ENCODE results near the gene DALRD3. TPM values are rescaled to one million over a fixed set of nuclear protein-coding genes. Genes with fewer than 3 reads are reported as not detected.

Gene DALRD3
- total RNA-seq, 1 experiment from 2014 or later, result 42.5 TPM

DNA sequence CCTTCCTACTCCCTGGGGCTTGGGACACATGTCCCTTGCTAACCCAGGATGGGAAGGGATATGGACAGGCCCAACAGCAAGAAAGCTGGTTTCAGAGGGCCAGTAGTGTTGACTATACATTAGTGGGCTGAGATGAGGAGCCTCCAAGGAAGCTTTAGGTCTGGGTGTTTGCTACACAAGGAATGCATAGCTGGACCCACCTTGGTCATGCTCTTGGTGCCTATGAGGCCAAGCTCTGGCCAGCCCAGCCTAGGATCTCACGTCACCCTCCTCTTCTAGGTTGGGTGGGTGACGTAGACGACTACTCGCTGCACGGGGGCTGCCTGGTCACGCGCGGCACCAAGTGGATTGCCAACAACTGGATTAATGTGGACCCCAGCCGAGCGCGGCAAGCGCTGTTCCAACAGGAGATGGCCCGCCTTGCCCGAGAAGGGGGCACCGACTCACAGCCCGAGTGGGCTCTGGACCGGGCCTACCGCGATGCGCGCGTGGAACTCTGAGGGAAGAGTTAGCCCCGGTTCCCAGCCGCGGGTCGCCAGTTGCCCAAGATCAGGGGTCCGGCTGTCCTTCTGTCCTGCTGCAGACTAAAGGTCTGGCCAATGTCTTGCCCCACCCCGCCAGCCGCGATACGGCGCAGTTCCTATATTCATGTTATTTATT lies 11.8 kb downstream of the DALRD3 start:
- no peak for DNase-seq (ENCODE audit: low read depth)

DNA sequence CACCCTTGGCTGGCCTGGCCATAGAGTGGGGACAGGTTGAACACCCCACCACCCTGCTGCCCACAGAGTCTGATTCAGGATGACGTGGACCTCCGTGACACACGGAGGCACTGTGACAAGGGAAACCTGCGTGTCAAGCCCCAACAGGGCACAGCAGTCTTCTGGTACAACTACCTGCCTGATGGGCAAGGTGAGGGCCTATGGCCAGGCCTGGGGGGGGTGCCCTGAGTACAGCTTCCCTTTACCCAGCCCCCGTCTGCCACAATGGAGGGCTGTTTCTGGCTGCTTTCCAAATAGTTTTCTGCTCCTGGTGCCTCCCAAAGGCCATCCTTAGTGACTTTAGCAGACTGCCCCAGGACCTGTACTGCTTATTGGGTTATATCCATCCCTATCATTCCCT lies 12.4 kb downstream of the DALRD3 start:
- DNase-seq (ENCODE audit: low read depth), result no peak

DNA sequence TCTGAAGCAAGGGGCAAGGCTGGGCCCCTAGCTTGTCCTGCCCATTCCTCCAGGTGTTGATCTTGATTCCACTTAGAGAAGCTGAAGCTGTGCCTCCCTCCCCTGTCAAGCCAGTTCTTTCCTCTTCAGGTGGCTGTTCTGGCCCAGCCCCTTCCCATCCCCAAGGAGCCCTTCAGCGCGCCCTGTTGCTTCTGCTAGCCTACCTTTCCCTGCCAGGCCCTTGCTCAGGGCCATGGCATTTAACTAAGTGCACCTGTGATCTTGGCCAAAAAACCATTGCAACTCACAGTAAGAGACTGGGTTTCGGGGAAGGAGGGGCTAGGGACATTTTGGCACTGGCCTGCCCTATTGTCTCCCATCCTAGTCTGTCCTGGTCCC lies 13.1 kb downstream of the DALRD3 start:
- DNase-seq (ENCODE audit: low read depth), result no peak

DNA sequence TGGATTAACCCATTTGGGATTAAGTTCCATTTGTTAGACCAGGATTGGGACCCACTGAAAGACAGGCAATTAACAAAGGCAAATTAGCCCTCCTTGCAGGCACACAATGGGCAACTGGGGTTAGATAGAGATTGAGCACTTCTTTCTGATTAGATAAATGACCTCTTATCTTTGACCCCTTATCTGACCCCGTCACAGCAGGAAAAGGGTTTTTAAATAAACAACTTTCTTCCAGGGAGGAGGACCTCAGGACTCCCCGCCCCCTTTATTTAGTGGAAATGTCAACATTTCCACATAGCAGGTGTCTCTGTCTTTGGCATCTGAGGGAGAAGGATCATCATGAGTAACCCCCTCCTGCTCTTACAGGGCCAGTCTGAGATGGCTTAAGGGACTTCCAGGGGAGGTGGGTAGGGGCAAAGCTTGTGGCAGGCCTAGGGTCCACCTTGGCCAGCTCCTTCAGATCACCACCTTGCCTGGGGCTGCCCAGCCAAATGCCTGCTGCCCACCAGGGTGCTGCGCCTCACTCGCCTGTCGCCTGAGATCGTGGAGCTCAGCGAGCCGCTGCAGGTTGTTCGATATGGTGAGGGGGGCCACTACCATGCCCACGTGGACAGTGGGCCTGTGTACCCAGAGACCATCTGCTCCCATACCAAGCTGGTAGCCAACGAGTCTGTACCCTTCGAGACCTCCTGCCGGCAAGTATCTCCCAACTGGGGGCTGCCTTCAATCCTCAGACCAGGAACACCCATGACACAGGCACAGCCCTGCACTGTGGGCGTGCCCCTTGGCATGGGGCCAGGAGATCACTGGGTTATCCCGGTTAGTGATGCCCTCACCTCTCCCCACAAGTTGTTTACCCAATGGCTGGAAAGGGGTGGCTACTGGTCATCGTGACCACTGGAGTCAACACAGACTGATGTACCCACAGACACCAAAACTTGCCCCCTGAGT lies 13.8 kb downstream of the DALRD3 start:
- no peak for DNase-seq (ENCODE audit: low read depth)

DNA sequence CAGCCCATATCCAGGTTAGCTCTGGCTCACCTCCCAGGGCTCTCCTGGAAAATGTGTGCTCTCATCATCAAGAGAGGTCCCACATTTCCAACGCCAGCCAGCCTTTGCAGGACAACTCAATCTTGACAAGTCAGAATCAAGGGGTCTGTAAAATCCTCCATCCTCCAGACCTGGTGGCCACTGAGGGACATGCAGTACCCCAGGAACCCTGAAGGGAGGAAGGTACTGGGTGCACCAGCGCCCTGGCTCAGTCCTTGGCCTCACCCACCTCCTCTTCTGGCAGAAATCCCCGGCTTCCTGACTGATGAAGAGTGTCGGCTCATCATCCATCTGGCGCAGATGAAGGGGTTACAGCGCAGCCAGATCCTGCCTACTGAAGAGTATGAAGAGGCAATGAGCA lies 17.2 kb downstream of the DALRD3 start:
- DNase-seq (ENCODE audit: low read depth), result no peak

DNA sequence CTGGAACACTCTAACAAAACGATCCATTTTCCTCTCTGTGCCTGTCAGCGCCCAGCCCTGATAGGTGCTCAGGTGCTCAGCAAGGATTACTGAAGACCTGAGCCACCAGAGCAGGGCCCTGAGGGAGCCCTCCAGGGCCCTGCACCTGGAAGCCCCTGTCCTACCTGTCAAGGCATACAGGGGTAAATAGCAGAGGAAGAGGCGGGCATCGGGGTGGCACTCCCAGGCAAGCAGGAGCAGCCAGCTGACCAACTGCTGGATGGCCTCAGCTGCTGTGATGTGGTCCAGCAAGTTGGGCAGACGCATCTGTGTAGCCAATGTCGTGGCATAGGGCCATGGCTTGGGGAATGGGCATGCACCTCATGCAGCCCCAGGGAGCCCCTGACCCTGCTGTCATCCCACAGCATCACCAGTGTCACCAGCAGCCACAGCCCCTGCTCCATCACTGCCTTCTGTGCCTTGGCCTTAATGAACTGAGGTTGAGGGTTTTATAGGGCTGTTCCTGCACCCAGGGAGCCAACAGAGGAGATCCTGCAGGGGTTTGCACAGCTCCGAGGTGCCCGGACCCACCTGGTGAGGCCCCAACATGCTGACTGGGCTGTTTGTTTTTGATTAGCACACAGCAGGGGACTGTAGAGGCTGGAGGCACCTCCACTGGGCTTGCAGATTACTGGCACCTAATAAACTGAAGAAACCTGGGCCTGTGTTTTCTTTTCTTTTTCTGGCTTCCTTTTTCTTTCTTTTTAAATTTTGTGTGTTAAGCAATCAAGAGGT lies 19.1 kb downstream of the DALRD3 start:
- DNase-seq (ENCODE audit: low read depth), result no peak

DNA sequence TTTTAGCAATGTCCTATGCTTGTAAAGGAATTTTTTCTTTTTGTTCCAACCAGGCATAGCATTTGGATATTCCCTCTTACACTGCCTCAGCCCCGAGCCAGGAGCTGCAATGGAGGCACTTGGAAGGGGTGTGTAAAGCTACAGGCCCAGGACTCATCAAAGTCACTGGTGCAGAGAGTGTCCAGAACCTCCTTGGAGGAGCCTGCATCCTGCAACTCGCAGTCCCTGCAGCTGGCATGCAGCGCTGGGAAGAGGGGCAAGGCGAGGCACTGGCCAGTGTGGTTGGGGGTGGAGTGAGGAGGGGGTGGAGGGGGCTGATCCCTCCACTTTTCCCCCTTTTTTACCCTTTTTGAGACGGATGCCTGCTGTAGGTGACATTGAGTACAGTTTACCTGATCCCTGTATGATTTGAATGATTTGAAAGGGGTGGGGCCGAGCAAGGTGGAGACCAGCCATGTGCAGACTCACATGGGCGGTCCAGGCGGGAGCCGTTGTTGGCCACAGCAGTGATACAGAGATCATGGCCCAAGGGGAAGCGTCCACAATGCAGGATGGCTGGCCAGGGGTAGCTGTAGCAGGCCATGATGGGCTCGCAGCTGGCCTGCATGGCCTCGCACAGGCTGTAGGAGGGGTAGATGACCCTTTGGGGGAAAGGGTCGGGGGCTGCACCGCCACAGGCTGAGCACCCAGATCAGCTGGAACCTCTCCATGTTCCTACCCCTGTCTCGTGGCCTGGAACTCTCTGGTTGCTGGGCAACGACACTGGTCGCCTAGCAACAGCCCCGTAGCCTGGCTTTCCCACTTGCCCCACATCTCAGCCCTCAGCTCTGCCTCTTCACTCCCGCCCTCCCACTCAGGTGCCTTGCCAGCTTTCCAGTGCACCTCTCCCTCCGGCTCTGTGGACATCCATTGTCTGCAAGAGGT lies 20.4 kb downstream of the DALRD3 start:
- no peak for DNase-seq (ENCODE audit: low read depth)

DNA sequence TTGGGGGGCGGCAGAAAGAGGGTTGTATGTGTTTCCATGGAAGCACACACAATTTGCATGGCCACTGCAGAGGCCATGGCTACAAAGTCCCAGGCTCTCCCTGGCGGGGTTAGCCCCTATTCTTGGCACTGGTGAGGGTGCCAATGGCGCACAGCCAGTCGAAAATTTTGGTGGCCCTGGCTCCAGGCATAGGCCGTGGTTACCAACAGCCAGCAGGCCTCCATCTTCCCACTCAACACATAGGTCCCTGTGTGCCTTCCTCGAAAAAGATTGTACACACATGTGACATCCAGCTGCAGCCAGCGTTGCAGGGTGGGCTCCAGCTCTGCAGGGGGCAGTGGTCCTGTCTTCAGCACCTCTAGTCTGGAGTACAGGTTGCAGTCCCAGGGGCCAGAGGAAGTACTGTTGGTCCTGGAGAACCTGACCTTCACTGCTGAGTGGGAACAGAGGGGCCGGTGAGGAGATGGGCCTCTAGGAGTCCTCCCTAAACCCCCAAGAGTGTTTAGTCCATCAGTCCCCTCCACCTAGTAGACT lies 21.2 kb downstream of the DALRD3 start:
- no peak for DNase-seq (ENCODE audit: low read depth)

DNA sequence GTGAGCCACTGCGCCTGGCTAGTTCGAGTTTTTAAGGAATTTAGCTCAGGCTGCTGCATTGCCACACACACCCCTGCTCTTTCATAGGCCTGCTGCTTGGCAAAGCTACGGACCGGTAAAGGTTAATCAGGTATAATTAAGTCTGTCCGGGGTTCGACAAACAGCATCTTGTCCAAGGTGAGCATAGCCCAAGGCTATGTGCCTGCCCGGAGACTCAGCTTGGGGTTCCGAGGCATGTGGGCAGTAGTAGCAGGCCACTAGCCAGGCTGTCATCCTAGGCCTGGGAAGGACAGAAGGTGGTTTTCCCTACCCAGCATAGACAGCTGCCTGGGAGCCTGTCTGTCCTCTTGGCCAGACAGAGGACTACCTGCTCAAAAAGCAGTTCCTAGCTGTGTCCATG lies 21.7 kb downstream of the DALRD3 start:
- DNase-seq (ENCODE audit: low read depth), result no peak

DNA sequence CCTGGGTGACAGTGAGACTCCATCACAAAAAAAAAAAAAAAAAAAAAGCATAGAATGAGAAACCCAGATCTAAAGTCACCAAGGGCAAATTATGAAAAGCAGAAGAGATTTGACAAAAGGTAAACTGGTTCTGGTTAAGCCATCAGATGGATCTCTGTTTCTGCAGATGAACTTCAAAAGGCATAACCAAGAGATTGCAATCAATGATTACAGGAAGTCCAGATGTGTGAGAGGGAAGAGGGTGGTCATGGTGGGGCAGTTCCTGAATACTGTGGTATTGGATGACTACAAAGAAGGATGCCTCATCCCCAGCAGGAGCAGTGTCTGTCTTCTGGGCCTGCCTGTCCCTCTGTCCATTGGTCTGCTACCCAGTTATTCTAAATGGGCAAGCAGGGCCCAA lies 24.5 kb downstream of the DALRD3 start:
- no peak for DNase-seq (ENCODE audit: low read depth)

DNA sequence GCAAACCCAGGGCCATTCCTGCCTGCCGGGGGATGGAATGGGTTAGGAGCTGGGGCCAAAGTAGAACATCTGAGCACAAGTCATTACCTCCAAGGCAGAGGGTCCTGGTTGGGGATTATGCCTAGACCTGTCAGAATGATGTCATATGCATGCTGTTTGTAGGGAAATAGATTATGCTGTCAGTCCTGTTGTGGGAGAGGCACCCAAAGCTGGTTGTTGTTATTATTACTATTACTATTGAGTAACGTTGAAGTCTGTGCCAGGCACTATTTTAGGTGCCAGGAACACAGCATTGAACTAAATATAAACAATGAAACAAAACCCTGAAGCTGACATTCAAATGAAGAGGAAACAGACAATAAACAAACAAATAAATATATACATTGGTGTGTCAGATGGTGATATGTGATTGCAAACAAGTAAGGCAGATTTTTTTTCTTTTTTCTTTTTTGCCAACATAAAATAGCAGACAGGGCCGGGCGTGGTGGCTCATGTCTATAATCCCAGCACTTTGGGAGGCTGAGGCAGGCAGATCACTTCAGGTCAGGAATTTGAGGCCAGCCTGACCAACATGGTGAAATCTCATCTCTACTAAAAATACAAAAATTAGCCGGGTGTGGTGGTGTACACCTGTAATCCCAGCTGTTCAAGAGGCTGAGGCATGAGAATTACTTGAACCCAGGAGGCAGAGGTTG lies 26.4 kb downstream of the DALRD3 start:
- no peak for DNase-seq (ENCODE audit: low read depth)

DNA sequence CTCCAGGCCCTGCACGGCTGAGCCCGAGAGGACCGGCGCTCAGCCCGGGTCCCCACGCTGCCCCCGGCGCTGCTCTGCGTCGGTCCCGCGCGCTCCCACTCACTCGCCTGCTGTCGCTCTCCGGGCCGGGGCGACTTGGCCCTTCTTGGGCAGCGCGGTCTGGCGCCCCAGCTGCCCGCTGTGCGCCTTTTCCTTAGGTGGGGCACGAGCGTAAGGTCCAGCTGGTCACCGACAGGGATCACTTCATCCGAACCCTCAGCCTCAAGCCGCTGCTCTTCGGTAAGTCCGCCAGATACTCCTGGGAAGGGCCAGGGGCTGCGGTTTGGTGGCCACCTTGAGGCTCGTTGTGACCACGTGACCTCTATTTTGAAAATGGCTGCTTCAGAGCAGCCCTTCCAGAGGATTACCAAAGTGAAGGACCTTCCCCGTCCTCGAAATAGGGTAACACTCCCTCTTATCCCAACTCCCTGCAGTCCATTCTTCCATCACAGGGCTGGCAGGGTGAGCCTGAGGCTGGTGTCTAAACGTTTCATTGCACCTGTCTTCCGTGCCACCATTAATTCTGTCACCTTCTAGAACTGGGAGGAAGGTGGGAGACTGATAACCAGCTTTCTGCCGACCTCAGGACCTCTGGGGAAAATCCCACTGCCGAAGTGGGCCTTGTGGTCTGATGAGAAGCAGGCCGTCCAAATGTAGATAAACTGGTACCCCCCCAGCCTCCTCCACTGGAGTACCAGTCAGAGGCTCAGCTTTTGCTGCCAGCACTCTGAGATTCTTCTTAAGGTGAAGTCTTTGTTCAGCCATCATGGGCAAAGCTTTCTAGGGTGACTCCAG lies 27.5 kb downstream of the DALRD3 start:
- DNase-seq (ENCODE audit: low read depth), result no peak

DNA sequence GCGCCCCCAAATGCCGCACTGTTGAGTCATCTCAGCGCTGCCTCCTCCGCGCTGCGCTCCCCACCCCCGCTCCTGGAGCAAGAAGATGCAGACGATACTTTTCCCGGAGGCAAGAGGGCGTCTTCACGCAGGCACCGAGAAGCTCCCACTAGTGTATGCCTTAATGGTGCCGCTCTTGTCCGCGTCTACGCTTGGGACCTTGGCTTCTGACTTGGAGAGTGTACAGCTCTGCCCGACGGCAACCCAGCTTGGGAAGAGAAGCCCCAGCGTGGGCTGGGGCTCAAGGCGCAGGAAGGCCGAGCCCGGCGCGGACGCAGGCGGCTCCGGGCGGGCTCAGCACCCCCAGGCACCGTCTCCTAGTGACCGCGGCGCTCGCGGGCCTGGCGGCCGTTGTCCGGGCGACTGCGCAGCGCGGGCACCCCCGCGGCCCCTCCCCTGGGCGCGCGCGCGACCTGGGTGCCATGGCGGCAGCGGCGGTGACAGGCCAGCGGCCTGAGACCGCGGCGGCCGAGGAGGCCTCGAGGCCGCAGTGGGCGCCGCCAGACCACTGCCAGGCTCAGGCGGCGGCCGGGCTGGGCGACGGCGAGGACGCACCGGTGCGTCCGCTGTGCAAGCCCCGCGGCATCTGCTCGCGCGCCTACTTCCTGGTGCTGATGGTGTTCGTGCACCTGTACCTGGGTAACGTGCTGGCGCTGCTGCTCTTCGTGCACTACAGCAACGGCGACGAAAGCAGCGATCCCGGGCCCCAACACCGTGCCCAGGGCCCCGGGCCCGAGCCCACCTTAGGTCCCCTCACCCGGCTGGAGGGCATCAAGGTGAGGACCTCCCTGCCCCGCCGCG lies 28.4 kb downstream of the DALRD3 start, which contains the start of gene P4HTM:
Gene P4HTM, plus strand, starts transcription at position 446 of the 840 bp plus-strand sequence. Its CDS starts 16 bp downstream, at position 462.
- DNase-seq (ENCODE audit: low read depth), result peak; percentile 90

DNA sequence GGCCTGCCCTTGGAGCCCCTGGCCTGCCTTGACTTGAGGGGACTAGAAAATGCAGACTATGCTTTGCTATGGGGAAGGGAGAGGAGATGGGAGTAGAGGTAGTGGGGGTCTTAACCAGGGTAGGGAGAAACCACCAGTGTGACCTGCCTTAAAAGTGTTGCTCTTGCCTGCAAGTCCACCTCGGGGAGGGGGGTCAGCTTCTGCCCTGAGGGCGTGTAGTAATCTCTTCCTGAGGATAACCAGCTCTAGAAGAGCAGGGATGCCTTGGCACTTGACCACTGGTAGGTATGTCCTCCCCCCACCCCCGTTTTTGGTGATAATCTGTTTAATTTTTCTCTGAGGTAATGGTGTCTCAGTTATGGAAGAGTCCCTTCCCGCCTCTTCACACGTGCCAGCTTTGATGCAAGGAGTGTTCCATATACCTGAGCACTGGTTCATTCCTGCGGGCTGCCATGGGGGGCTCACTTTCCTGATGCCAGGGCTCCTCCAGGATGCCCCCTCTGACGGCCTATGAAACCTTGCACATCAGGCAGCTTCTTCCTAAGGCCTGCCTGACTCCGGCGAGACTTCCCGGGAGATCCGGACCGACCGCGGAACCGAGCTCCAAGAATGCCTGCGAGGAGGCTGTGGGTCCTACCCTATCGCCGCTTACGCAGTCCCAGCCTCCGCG lies 29.1 kb downstream of the DALRD3 start:
- DNase-seq (ENCODE audit: low read depth), result no peak

DNA sequence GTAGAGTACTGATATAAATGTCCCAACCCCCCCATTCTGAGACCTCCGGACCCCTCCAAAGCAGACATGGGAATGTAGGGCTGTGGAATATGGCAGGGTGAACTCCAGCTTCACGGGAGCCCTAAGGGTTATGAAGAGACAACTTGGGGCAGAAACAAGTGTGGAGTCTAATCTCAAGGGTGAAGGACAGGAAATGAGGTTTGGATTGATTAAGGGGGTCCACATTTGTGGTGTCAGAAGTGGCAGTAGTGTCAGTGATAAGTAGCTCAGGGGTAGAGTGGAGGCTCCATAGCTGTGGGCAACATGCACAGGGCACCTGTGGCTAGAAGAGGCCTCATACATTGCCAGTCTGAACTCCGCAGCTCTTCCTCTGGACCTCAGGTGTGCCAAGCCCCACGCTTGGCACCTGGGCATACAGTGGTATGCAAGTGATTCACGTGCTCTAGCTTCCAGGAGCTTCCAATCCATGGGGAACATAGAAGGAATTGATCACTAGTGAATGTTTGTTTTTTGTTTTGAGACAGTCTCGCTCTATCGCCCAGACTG lies 32.5 kb downstream of the DALRD3 start:
- no peak for DNase-seq (ENCODE audit: low read depth)

DNA sequence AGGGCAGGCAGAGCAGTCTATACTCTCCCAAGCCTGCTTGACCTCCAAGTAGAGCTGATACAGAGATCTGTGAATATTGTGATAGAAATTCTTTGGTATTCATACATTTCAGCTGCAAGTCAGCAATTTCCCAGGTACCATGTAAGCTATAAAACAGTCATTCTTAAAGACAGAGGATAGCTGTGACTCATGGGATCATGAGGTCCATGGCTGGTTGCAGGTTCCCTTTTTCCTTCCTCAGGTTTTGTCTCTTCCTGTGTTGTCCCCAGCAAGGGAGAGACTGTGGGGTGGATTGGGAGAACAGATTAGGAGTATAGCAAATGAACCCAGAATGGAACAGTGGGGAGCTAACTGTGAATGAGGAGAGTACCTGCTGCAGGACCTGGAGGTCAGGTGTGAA lies 33.7 kb downstream of the DALRD3 start:
- DNase-seq (ENCODE audit: low read depth), result no peak

DNA sequence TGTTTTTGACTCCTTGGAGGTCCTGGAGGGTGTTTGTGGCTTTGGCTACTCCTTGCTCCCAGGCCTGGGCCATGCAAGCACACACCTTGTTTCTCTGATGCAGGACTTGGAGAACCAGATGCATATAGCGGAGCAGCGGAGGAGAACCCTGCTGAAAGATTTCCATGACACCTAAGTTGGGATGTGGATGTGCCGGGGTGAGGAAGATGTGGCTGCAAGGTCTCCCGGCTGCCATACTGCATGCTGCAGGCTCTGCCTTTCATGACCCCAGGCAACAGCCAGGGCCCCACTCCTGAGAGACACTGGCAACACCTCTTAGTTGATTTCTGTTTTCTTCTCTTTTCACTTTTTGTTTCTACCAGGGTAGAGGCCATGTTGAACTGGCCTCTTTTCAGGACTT lies 35.3 kb downstream of the DALRD3 start:
- DNase-seq (ENCODE audit: low read depth), result no peak
